Endothelial cell of umbilical vein (primary cell): ENCODE results near the gene POLR1D. TPM values are rescaled to one million over a fixed set of nuclear protein-coding genes. Genes with fewer than 3 reads are reported as not detected.

ENCODE experiments used
- BruUV-seq: library from RNA; stranded (reverse); fragments of 400-500 nt; replicated peaks from 2 replicates; lab custom pipeline; 2021; lab: Mats Ljungman, UMichigan
- CTCF ChIA-PET: fragments of 300-600, 350-600 bp; sonication (Branson Sonifier 250); formaldehyde crosslinking; loops from one replicate; lab custom pipeline; 2021; ENCODE audit warnings: antibody characterized with exemption, inconsistent platforms; lab: Charles Lee
- POLR2A ChIA-PET: fragments of 300-600, 350-600 bp; sonication (Branson Sonifier 250); formaldehyde crosslinking; loops from one replicate; lab custom pipeline; 2021; ENCODE audit warnings: antibody characterized with exemption, inconsistent platforms; lab: Charles Lee
- DNase-seq: peaks from one replicate; pipeline ENCODE4 v3.0.0-alpha.2; 2011; ENCODE audit warnings: low read depth, low spot score
- FAIRE-seq: peaks from 2 replicates; lab custom pipeline; 2011; peaks lifted over from hg19 to GRCh38; lab: Jason Lieb, UNC
- H2AFZ ChIP-seq: 2 replicates; pipeline ENCODE4 v1.6.0; 2012; ENCODE audit warnings: low read depth, low read length, control low read depth, inconsistent platforms
- H3K27ac ChIP-seq: 2 replicates; pipeline ENCODE4 v1.5.1; 2011; ENCODE audit warnings: low read depth, mild to moderate bottlenecking, control low read depth, low read length, moderate library complexity; ENCODE audit not compliant: insufficient read depth
- H3K27me3 ChIP-seq, 2 experiments: 2 replicates each; pipeline versions ENCODE4 v1.6.0 to v1.6.1; 2011; ENCODE audit warnings: low read length in 2 of 2, mixed read lengths in 1 of 2; ENCODE audit not compliant: control insufficient read depth in 2 of 2, insufficient read depth in 2 of 2
- H3K36me3 ChIP-seq, 2 experiments: 2 replicates in 1 of 2; 3 replicates in 1 of 2; pipeline ENCODE4 v1.5.1; 2011; ENCODE audit warnings: low read length in 2 of 2, mild to moderate bottlenecking in 1 of 2, moderate library complexity in 1 of 2; ENCODE audit not compliant: control insufficient read depth in 2 of 2, insufficient read depth in 2 of 2; ENCODE audit errors: extremely low read depth in 1 of 2
- H3K4me1 ChIP-seq: 3 replicates; pipeline ENCODE4 v1.5.1; 2011; ENCODE audit warnings: mild to moderate bottlenecking, low read length; ENCODE audit not compliant: control insufficient read depth, insufficient read depth; ENCODE audit errors: extremely low read depth
- H3K4me2 ChIP-seq: 2 replicates; pipeline ENCODE4 v1.6.1; 2011; ENCODE audit warnings: low read length, control low read depth, mixed read lengths; ENCODE audit not compliant: insufficient read depth
- H3K4me3 ChIP-seq, 3 experiments: fragments of 200-600 bp in 1 of 3; sonication (generic), shearing (Covaris generic) in 1 of 3; replicated peaks in 1 of 3; 2 replicates each; pipeline ENCODE4 v1.5.1; 2011 to 2016; ENCODE audit warnings: control low read depth in 3 of 3, low read length in 3 of 3, mild to moderate bottlenecking in 2 of 3, inconsistent platforms in 1 of 3, low read depth in 1 of 3, moderate library complexity in 1 of 3; ENCODE audit not compliant: insufficient read depth in 1 of 3
- H3K79me2 ChIP-seq: 2 replicates; pipeline ENCODE4 v1.6.0; 2012; ENCODE audit warnings: low read length, inconsistent platforms; ENCODE audit not compliant: control insufficient read depth, insufficient read depth
- H3K9ac ChIP-seq: replicated peaks from 2 replicates; pipeline ENCODE3; 2011; ENCODE audit warnings: low read length, control low read depth; ENCODE audit not compliant: insufficient read depth; ENCODE audit errors: extremely low read depth
- H3K9me1 ChIP-seq: replicated peaks from 3 replicates; pipeline ENCODE4 v1.6.0; 2011; ENCODE audit warnings: mild to moderate bottlenecking, low read length; ENCODE audit not compliant: control insufficient read depth, insufficient read depth; ENCODE audit errors: extremely low read depth
- H3K9me3 ChIP-seq: replicated peaks from 2 replicates; pipeline ENCODE4 v1.5.1; 2012; ENCODE audit warnings: low read length, inconsistent platforms; ENCODE audit not compliant: control insufficient read depth, insufficient read depth
- H4K20me1 ChIP-seq: replicated peaks from 2 replicates; pipeline ENCODE3; 2011; ENCODE audit warnings: mild to moderate bottlenecking, low read length; ENCODE audit not compliant: control insufficient read depth, insufficient read depth; ENCODE audit errors: extremely low read depth
- EZH2 ChIP-seq: IDR thresholded peaks from 2 replicates; pipeline ENCODE4 v1.6.1; 2012; ENCODE audit warnings: borderline replicate concordance, low read depth, mild to moderate bottlenecking, moderate library complexity, low read length, inconsistent platforms; ENCODE audit not compliant: severe bottlenecking
- JUN ChIP-seq: IDR thresholded peaks from 2 replicates; pipeline ENCODE4 v1.6.1; 2011; ENCODE audit warnings: borderline replicate concordance, low read depth; ENCODE audit not compliant: insufficient read length, insufficient read depth
- MYC ChIP-seq: IDR thresholded peaks from one replicate; pipeline ENCODE4 v1.6.1; 2011; ENCODE audit warnings: mild to moderate bottlenecking, low read depth, low read length
- POLR2AphosphoS5 ChIP-seq: IDR thresholded peaks from 2 replicates; pipeline ENCODE4 v1.6.1; 2012; ENCODE audit warnings: low read depth, mild to moderate bottlenecking, control low read depth, low read length, moderate library complexity; ENCODE audit not compliant: insufficient read depth
- dilution Hi-C: fragments of 300-500 bp; cut with MboI; formaldehyde crosslinking; loops from one replicate; pipeline ENCODE4 v1.15.0; 2019; ENCODE audit warnings: low sequenced_read_pairs; ENCODE audit not compliant: extremely low pct_ligation_motif_present
- intact Hi-C: fragments of 100-400 bp; cut with micrococcal nuclease; formaldehyde crosslinking; loops from one replicate; pipeline ENCODE4 v1.10.0; 2022
- polyA plus RNA-seq, 4 experiments: library from polyadenylated mRNA; depleted of rRNA in 3 of 4; stranded (reverse) in 3 of 4; unstranded in 1 of 4; fragments of >200 nt; gene quantifications; 2 replicates each; pipeline versions ENCODE4 v1.2.1 to v1.2.3, GENCODE V29; 2011 to 2012; ENCODE audit warnings: missing spikeins in 1 of 4
- total RNA-seq: library from RNA; stranded (reverse); gene quantifications from 2 replicates; pipeline ENCODE4 v1.2.3, GENCODE V29; 2021
- TF ChIP-seq, protein P1 (sequence below): IDR thresholded peaks from 2 replicates; pipeline ENCODE4 v1.6.1; 2011; ENCODE audit not compliant: insufficient read depth, insufficient read length
- TF ChIP-seq, protein P2 (sequence below), 2 donors: IDR thresholded peaks; 1 replicate in 1 of 2; 2 replicates in 1 of 2; pipeline ENCODE4 v1.5.1; 2011; ENCODE audit warnings: low read length in 2 of 2, mild to moderate bottlenecking in 2 of 2, moderate library complexity in 2 of 2, control low read depth in 1 of 2, inconsistent platforms in 1 of 2, low read depth in 1 of 2; ENCODE audit not compliant: insufficient read depth in 1 of 2; ENCODE audit errors: extremely low read depth in 1 of 2

POLR1D gene
- total and polyA plus RNA-seq, 2 donors (not counting 3 experiments of a cell fraction or from before 2014, with no cell fraction given), result 90.7 to 111 TPM

GRCh38 chr13:27619728-27620376 is 1.8 kb upstream of the POLR1D start:
- no TSS peak for BruUV-seq
- dilution Hi-C loops (no loop called here), intact Hi-C loops (loop anchor here (1.0 to 10.0 kb wide), 7 partner anchors 13 to 207 kb away; partner anchors contain the start of genes GSX1 and MTIF3)
- POLR2A ChIA-PET, result interaction anchor here (1.0 to 1.3 kb wide), 3 partner anchors 19 to 170 kb away, joined by 3 read pairs; partner anchors contain the start of gene MTIF3
- Histone ChIP-seq H3K9me3 (no peaks in the 10 kb centered on the region), H3K27ac (peak overlapping the region; percentile 75), H4K20me1 (peaks cover 7% of the 10 kb centered on the region), H3K36me3 (peaks cover 2 to 4% of the 10 kb centered on the region in 2 experiments), H3K27me3 (no peaks in the 10 kb centered on the region), H3K9me1 (no peaks in the 10 kb centered on the region), H3K4me3 (peak overlapping the region; percentile 65 to 90 (median 90)), H3K79me2 (peaks cover 70% of the 10 kb centered on the region), H2AFZ (peak overlapping the region; percentile 75), H3K4me2 (peak overlapping the region; percentile 96), H3K4me1 (peaks cover 17% of the 10 kb centered on the region), H3K9ac (peak overlapping the region; percentile 75)
- CTCF ChIA-PET, result interaction anchor here (1.0 to 6.3 kb wide), 12 partner anchors 13 to 210 kb away, joined by 3 to 45 read pairs (median 8); no protein-coding TSS in a partner anchor
- FAIRE-seq (no peak), DNase-seq (peak; percentile 56)
- no peak for TF ChIP-seq MYC
- TF ChIP-seq, protein P1, sequence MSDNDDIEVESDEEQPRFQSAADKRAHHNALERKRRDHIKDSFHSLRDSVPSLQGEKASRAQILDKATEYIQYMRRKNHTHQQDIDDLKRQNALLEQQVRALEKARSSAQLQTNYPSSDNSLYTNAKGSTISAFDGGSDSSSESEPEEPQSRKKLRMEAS, result no peak
- TF ChIP-seq POLR2AphosphoS5, result no peak
- TF ChIP-seq EZH2, result no peak
- TF ChIP-seq JUN, result no peak
- TF ChIP-seq, protein P2, sequence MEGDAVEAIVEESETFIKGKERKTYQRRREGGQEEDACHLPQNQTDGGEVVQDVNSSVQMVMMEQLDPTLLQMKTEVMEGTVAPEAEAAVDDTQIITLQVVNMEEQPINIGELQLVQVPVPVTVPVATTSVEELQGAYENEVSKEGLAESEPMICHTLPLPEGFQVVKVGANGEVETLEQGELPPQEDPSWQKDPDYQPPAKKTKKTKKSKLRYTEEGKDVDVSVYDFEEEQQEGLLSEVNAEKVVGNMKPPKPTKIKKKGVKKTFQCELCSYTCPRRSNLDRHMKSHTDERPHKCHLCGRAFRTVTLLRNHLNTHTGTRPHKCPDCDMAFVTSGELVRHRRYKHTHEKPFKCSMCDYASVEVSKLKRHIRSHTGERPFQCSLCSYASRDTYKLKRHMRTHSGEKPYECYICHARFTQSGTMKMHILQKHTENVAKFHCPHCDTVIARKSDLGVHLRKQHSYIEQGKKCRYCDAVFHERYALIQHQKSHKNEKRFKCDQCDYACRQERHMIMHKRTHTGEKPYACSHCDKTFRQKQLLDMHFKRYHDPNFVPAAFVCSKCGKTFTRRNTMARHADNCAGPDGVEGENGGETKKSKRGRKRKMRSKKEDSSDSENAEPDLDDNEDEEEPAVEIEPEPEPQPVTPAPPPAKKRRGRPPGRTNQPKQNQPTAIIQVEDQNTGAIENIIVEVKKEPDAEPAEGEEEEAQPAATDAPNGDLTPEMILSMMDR (IDR thresholded peaks at IDR 0.05; ENCODE audit: extremely low read depth in 1 of 2, insufficient read depth in 1 of 2, low read depth in 1 of 2, low read length in 2 of 2), result peak in 1 of 2 donors; percentile 47
